Dermis microvascular lymphatic vessel endothelial cell (primary cell): ENCODE measurements around the gene ABAT. TPM values are rescaled to one million over a fixed set of nuclear protein-coding genes. Genes with fewer than 3 reads are reported as not detected.

Experiments
- DNase-seq, 2 donors: peaks; one replicate each; pipeline versions ENCODE4 v3.0.0 to v3.0.0-alpha.2; 2010; ENCODE audit warnings: low read depth in 2 of 2
- total RNA-seq: library from RNA; depleted of rRNA; stranded (reverse); fragments of >200 nt; gene quantifications from 2 replicates; pipeline ENCODE4 v1.2.1, GENCODE V29; 2014

Gene ABAT
- total RNA-seq, 1 donor from 2014 or later: 1.2 TPM

DNA sequence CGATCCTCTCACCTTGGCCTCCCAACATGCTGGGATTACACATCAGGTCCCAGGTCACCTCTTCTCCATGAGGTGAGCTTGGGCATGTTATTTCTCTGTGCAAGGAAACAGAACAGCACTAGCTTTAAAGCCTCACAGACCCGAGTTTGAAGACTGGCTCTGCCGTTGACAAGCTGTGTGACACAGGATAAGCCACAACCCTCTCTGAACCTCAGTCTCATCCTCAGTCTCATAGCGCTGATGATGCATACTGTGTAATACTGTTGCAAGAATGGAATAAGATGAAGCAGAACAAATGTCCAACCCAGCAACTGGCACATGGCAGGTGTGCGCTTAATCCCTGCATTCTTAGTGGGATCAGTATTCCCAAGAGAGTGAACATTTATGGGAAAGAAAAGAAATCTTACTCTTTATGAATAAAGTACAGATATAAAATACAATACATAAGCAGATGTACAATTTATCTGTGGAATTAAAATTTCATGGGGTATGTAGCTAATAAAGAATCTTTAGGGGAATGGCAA lies 43.5 kb downstream of the ABAT start:
- DNase-seq: no peak

DNA sequence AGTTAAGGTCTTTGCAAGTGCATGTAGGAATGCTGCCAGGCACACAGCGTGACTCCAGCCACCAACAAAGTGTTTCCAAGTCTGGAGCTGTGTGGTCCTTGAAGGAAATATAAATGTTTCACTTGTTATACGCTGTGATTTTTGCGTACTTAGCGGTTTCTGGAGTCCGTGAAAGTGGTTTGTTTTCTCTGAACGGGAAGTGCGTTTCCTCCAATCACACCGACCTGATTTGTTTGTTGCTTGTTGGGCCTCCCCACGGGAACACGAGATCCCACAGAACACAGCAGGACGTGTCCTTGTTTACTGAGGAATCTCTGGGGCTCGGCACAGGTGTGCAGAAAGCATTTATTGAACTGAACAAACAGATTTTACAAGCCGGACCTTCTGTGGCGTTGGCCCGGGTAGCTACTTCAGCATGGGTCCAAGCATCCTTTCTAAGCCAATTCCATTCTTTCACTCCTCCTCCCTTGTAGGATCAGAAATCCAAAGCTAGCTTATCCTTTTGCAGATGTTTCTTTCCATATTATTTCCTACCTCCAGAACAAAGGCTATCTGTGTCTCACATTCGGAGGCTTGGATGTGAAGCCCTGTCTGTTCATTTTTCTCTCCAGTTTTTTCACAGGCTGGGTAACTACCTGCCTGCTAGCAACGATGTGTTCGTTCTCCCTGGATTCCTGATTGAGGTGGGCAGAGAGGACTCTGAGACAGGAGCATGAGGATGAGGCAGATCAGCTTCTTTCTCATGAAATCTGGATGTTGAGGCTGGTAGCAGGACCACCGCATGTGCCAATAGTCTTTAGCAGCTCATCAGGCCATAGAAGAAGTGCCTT lies 44.6 kb downstream of the ABAT start:
- no peak for DNase-seq

DNA sequence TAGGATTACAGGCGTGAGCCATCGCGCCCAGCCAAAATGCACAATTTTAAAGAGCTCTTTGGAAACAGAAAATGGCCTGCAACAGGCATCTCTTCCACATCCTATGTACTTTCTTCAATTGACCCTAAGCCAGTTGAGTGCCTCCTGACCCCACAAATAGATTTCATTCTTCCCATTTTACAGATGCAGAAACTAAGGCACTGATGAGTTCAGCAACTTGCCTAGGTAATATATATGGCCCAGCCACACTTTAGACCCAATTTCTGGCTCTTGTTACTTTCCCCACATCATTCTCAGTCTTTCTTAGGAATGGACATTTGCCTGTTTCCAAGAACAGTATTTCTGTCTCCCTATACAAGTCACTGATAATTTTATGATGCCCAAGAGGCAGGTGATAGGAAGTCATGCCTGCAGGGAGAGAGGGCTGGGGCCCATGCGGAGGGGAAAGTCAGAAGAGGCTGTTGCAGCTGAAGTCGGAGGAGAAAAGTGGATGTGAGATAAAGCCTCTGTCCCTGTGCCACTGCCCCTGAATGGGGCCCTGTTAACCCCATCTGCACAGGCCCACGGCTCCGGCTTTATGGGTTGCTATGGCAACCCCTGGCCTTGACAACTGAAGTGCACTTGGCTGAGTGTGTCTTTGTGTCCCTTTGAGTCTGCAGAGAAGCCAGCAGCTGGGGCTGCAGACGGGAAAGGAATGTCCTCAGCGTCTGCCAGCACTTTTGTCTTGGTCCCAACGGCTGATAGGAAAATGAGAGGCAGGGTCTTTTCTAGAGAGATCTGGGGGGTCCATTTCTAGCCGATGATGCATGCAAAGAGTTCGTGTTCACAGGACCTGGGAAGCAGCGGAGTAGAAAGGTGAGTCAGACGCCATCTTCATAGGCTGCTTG lies 45.9 kb downstream of the ABAT start:
- DNase-seq: no peak

DNA sequence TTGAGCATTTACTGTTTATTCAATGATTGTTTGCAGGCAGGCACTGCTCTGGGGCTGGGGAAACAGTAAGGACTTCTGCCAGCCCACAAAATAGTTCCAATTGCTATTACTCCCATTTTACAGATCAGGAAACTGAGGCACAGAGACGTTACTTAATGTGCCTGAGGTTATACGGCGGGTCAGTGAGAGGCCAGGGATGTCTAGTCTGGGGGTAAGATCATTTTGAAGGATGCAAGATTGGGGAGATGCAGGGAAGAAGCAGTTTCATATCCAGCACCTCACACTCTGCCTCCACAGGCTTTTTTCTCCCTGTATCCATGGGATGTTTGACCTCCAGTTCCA lies 46.5 kb downstream of the ABAT start:
- DNase-seq: no peak

DNA sequence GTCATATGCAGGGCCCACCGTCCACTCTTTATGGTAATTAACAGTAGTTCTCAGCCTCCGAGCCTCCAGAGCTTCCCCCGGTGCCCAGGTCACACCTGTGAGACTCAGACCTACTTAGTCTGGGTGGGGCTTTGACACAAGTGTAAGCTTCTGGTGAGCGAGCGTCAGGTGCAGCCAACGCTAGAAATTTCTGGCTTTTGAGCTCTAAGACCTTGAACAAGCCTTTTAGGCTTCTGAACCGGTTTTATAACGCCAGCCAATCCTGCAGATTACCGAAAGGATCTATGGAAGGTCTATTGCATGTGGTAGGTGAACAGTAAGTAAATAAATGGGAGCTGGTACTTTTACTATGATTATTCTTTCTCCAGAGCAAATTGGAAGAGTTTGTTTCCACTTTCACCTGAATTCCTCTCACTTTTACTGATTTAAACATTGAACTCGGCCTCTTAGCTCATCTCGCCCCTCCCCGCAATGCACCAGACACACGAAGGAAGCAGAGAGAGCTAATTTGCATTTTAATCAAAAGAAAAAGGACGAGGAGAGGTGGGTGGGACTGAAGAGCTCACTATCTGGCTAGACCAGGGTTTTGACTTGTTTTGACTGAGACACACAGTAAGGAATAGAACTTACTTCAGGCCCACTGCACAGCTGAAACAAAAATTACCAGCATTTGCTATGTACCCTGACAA lies 47.1 kb downstream of the ABAT start:
- DNase-seq: no peak

DNA sequence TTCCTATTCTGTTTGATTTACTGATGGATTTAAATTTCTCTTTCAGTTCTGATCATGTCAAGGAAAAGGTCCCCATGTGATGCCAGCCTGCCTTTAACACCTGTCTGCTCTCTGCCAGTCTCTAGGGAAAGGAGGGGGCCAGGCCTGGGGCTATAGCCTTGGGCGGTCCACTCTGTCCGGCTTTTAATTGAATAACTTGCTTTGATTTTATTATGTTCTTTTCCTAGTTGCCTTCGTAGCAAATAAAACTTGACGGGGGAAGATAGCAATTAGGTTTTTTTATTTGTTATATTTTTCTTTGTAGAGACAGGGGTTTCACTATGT lies 47.6 kb downstream of the ABAT start:
- DNase-seq: no peak

DNA sequence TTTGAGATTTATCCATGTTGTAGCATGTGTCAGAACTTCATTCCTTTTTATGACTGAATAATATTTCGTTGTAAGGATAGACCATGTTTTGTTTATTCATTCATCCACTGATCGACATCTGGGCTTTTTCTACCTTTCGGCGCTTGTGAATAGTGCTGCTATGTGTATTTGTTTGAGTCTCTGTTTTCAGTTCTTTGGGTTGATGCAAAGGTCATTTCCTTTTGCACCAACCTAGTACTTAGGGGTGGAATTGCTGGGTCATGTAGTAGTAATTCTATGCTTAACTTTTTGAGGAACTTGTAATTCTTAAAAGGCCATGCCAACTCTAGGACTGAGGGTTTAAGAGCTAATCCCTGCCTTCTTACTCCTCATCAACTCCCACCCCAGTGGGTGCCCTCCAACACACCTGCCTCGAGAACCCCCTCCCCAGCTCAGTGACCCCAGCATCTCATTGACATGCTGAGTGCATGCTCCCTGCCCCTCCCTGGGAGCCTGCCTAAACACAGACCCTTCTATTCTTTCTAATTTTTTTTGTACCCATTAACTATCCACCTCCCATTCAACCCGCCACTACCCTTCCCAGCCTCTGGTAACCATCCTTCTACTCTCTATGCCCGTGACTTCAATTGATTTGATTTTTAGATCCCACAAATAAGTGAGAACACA lies 51.2 kb downstream of the ABAT start:
- no peak for DNase-seq

DNA sequence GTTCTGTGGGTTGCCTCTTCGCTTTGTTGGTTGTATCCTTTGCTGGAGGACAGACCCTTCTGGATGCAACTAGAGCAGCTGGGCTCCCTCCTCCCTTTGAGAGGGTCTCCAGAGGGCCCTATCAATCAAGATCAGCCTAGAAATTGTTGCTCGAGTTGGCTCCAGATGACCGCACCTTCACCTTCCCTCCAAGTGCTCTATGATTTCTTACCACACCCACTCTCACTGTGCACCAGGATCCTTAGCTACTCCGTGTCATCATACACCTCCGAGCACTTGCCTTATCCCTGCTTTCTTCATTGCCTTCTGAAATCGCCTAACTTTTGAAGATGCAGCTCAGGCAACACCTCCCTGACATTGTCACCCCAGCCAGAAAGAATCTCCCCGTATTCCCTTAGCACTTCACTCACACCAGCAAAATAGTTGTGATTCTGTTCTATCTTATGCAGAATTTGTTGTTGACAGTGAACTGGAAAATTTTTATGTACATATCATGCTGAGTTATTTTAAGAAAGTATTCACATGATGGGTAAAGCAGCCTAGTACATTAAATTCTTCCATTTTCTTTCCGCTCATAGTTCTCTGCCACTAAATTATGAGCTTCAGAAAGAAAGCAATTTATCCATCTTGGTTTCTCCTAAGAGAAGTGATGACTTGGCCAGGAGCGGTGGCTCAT lies 52.9 kb downstream of the ABAT start:
- DNase-seq: no peak

DNA sequence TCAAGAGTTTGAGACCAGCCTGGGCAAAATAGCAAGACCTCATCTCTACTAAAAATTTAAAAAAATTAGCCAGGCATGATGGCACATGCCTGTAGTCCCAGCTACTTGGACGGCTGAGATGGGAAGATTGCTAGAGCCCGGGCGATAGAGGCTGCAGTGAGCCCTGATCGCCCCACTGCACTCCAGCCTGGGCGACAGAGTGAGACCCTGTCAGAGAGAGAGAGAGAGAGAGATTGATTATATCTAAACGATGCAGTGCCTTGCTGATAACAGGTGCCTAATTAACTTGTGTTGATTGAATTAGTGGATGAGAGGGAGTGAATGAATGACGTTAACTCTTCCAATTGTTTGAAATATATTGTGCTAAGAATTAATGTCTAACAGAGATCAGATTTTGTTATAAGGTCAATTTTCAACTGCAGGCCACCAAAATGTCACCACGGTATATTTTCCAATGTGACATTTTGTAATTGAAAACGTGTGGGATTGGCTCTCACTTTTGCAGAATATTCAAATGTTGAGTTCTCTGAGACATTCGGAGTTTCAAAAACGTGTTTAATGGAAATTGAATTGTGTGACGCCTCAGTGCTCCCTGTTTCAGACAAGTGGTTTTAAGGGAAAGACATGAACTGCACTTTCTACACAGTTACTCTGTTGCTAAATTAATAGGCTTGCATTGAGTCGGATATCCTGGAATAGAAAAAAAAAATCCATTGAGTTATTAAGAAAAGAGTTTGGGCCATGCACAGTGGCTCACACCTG lies 53.6 kb downstream of the ABAT start:
- DNase-seq: no peak

DNA sequence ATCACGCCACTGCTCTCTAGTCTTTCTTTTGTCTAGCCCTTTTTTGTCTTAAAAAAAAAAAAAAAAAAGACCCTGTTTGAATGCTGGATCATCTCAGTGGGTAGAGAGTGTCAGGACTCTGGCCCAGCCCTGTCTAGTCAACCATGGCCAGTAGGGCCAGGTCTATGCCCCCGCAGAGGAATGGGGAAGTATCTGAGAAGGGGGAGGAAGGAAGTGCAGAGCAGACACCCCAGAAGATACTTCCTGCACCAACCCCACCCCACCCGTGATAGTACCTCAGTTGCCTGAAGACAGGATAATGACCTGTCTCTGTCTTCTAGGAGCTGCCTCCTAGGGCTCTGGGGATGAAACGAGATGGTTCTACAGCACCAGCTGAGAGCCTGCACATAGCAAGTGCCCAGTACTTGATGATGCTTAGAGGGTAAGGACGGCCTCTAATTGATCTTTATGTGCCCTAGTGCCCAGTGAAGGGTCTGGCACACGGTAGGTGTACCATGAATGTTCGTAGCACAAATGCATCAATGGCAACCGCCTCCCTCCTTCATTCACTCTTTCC lies 55.4 kb downstream of the ABAT start:
- DNase-seq: no peak

DNA sequence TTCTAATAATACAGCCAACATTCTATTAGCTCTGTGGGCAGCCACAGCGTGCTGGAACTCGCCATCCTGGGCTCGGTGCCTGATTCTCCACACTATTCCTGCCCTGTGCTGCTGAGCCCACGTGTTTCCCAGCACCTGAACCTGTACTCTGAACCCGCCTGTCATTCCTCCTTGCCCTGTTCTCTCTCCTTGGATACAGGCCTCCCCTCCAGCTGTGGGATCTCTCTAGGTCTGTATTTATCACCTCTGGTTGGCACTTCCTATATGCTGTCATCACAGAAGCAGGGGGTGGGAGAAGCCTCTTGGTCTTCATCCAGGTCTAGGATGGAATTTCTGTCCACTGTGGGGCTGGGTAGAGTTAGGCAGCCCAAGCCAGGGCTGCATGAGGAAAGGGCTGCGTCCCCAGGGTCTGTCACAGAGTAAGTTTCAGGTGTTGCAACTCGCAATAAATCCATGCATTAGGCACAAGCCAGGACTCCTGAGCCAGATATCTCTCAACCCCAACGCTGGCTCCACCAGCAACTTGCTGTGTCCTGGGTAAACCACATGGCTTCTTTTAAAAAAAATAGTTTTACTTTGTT lies 56.0 kb downstream of the ABAT start:
- no peak for DNase-seq

DNA sequence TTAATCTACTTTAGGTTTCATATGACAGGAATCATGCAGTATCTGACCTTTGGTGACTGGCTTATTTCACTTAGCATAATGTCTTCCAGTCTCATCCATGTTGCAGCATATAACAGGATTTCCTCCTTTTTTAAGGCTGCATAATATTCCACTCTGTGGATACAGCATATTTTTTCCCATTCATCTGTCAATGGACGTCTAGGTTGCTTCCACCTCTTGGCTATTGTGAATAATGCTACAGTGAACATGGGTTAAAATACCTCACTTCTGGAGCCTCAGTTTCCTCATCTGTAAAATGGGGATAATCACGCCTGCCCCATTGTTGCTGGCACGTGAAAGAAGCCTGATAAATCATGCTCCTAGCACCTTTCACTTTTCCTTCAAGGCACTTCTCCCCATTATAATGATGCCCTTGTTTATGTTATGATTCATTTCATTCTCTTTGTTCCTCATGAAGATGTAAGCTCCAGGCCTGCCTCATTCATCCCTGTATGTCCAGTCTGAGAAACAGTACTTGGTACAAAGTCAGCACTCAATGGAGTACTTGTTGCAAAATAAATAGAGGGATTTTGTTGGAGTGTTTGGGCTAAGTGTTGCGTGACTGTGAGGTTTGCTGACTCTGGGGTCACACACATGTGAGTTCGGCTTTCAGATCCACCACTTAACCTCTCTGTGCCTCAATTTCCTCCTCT lies 59.6 kb downstream of the ABAT start:
- no peak for DNase-seq

DNA sequence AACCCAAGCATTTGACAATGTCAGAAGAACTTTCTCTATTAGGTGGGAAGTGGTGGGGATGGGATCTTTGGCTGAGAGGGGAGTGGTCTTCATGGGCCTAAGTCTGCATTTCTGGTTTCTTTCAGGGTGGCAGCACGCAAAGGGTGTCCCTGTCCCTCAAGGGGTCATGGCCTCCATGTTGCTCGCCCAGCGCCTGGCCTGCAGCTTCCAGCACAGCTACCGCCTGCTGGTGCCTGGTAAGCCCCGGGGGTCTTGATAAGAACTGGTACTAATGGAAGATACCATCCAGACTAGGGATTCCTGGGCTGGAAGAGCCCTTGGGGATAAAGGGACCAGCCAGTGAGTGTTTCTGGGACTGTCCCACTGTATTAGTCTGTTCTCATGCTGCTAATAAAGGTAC lies 61.2 kb downstream of the ABAT start:
- no peak for DNase-seq

DNA sequence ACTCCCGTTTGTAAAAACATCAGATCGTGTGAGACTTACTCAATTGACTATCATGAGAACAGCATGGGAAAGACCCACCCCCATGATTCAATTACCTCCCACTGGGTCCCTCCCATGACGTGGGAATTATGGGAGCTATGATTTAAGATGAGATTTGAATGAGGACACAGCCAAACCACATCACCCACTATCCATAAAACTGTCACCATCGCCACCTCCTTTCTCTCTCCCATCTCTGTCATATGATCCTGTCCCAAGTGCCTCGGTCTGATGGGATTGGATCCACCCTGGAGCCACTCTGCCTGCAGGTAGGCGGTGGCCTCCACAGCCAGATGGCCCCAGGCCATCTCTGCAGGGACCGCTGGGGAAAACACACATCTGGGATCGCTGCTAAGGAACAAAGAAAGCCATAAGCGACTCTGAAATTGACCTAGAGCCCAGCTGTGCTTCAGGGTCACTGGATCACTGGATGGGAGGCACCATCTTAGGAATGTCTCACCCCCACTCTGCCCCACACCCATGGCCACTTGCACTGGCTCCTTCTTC lies 61.8 kb downstream of the ABAT start:
- DNase-seq: no peak

DNA sequence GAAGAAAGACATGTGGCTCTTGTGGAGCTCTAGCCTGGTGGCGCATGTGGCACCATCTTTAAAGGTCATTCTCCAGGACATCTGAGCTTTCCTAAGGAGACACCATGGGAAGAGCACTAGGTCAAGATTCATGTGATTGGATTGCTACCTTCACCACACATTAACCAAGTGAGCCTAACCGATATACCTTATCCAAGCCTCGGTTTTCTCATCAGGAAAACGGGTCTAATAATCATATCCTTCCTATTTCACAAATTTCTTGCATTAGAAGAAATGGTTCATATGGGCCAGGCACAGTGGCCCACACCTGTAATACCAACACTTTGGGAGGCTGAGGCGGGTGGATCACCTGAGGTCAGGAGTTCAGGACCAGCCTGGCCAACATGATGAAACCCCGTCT lies 64.7 kb downstream of the ABAT start:
- no peak for DNase-seq

DNA sequence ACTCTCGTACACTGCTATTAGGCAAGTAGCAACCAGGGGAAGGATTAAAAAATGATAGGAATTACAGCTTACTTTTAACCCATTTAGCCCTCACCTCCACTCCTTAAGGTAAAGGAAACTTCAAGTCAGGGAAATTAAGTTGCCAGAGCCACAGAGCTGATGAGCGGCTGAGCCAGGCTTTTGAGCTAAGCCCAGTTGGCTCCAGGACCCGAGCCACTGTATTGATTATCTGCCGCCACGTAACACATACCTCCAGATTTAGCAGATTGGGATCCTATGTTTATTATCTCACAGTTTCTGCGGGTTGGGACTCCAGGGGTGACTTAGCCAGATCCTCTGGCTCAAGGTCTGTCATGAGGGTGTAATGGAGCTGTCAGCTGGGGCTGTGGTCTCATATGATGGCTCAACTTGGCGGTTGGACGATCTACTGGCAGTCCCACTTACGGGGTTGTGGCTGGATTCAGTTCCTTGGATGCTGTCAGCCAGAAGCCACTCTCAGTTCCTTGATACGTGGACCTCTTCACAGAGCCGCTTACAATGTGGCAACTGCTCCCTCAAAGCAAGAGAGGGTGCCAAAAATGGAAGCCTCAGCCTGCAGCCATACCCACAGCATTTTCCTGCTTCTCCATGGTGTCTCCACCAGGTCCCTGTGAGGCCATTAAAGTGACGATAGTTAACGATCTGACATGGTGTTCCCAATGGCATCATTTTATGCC lies 65.7 kb downstream of the ABAT start:
- DNase-seq: no peak

DNA sequence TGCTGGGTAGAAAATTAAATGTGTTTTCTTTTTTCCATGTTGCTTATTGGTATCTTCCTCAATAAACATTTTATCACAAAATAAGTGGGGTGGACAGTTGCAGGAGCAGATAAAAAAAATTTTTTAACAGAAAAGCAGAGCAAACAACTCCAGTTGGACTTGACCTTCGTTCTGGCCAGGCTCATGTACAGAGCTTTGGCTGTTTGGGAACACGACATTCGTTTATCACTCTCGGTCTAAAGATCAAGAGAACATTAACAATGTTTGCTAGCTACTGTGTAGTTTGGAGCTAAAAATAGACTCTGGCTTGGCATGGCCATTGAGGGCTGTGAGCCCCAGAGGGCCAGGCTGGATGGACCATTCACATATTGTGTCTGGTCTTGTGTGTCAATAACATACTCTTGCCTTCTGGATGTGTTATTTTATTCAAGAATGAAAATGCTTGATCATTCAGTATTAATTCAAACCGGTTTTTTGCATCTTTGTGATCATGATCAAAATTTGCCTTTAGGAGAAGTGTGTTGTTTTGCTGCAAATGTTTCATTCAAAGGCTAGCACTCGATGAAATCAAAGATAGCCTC lies 66.4 kb downstream of the ABAT start:
- DNase-seq: no peak

DNA sequence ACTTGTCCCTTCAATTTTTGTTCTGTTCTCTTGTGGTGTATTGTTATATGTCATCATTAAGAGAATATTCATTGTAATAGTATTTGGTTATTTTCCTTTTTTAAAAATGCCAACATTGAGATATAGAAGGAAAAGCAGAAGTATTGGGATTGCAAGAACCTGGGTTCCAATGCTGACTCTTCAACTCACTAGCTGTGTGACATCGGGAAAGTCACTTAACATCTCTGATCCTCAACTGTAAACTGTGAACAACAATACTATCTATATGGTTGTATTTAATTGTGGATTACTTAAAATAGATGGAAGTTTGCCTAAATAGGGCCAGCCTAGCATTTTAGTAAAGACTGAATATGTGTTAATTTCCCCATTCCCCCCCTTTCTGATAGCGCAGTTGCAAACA lies 67.2 kb downstream of the ABAT start:
- DNase-seq: no peak
